GM03348 (cell line): ENCODE results near the gene PPP1R13B.

ENCODE experiments used
- DNase-seq: peaks from one replicate; pipeline ENCODE4 v3.0.0; 2012; ENCODE audit warnings: low spot score

Gene PPP1R13B

GRCh38 chr14:103881268-103882201 lies 34.2 kb upstream of the PPP1R13B start:
- DNase-seq: peak; percentile 50

GRCh38 chr14:103880348-103881267 lies 33.2 kb upstream of the PPP1R13B start:
- peak; percentile 87 for DNase-seq

GRCh38 chr14:103879570-103880347 lies 32.4 kb upstream of the PPP1R13B start:
- DNase-seq: peak; percentile 80

GRCh38 chr14:103879118-103879569 lies 31.8 kb upstream of the PPP1R13B start:
- DNase-seq: no peak

- DNase-seq: no peak
Measured at GRCh38 chr14:103878180-103878579, 30.8 kb upstream of the PPP1R13B start.

- no peak for DNase-seq
Measured at GRCh38 chr14:103875010-103875409, 27.6 kb upstream of the PPP1R13B start.

- DNase-seq: no peak
Measured at GRCh38 chr14:103872481-103873113, 25.2 kb upstream of the PPP1R13B start.

GRCh38 chr14:103871596-103872480 lies 24.5 kb upstream of the PPP1R13B start:
- no peak for DNase-seq

- no peak for DNase-seq
Measured at GRCh38 chr14:103870891-103871595, 23.7 kb upstream of the PPP1R13B start.

- DNase-seq: no peak
Measured at GRCh38 chr14:103870144-103870876, 22.9 kb upstream of the PPP1R13B start.

- no peak for DNase-seq
Measured at GRCh38 chr14:103869406-103870143, 22.2 kb upstream of the PPP1R13B start.

- no peak for DNase-seq
Measured at GRCh38 chr14:103868242-103868897, 21.0 kb upstream of the PPP1R13B start.

- DNase-seq: no peak
Measured at GRCh38 chr14:103867523-103867953, 20.2 kb upstream of the PPP1R13B start.

GRCh38 chr14:103867020-103867419 lies 19.6 kb upstream of the PPP1R13B start:
- DNase-seq: no peak

GRCh38 chr14:103863245-103863644 lies 15.9 kb upstream of the PPP1R13B start:
- DNase-seq: no peak

GRCh38 chr14:103862393-103862782 lies 15.0 kb upstream of the PPP1R13B start:
- no peak for DNase-seq
